Neuronal stem cell (in vitro differentiated cells): ENCODE measurements around the gene SNF8.

Source experiments
- DNase-seq: peaks from one replicate; pipeline ENCODE4 v3.0.0-alpha.2; 2013; ENCODE audit warnings: low spot score
- H2AFZ ChIP-seq: one replicate; pipeline ENCODE4 v1.6.1; 2013; ENCODE audit warnings: mild to moderate bottlenecking, low read length, inconsistent platforms
- H2AK5ac ChIP-seq: 2 replicates; pipeline ENCODE4 v1.6.1; 2013; ENCODE audit warnings: low read depth, mild to moderate bottlenecking, inconsistent platforms, low read length, moderate library complexity, mixed read lengths
- H2BK120ac ChIP-seq: 2 replicates; pipeline ENCODE4 v1.6.1; 2013; ENCODE audit warnings: low read depth, mild to moderate bottlenecking, inconsistent platforms, low read length, moderate library complexity, mixed read lengths
- H2BK12ac ChIP-seq: one replicate; pipeline ENCODE4 v1.6.1; 2013; ENCODE audit warnings: low read length, inconsistent platforms
- H2BK15ac ChIP-seq: 2 replicates; pipeline ENCODE4 v1.6.1; 2013; ENCODE audit warnings: mild to moderate bottlenecking, low read length, inconsistent platforms, mixed read lengths
- H2BK5ac ChIP-seq: one replicate; pipeline ENCODE4 v1.6.1; 2013; ENCODE audit warnings: inconsistent platforms, mild to moderate bottlenecking, low read length, moderate library complexity
- H3K14ac ChIP-seq: one replicate; pipeline ENCODE4 v1.6.1; 2013; ENCODE audit warnings: low read length, inconsistent platforms
- H3K18ac ChIP-seq: 2 replicates; pipeline ENCODE4 v1.6.1; 2013; ENCODE audit warnings: low read length, inconsistent platforms
- H3K23ac ChIP-seq: 2 replicates; pipeline ENCODE4 v1.6.1; 2013; ENCODE audit warnings: low read depth, mild to moderate bottlenecking, mixed read lengths, low read length, inconsistent platforms; ENCODE audit not compliant: poor library complexity
- H3K27ac ChIP-seq: replicated peaks from 3 replicates; pipeline ENCODE4 v1.5.1; 2013; ENCODE audit warnings: low read length, inconsistent platforms
- H3K27me3 ChIP-seq, 3 experiments: 2 replicates each; pipeline ENCODE4 v1.6.1; 2013; ENCODE audit warnings: low read length in 3 of 3, mild to moderate bottlenecking in 2 of 3, inconsistent platforms in 1 of 3, low read depth in 1 of 3, mixed read lengths in 1 of 3, moderate library complexity in 1 of 3; ENCODE audit not compliant: control insufficient read depth in 3 of 3, insufficient read depth in 3 of 3
- H3K36me3 ChIP-seq, 2 donors: replicated peaks in 1 of 2; 2 replicates each; pipeline ENCODE4 v1.6.1; 2013; ENCODE audit warnings: low read length in 2 of 2; ENCODE audit not compliant: control insufficient read depth in 2 of 2, insufficient read depth in 2 of 2
- H3K4ac ChIP-seq: 2 replicates; pipeline ENCODE4 v1.6.1; 2013; ENCODE audit warnings: inconsistent platforms, mild to moderate bottlenecking, low read length, moderate library complexity
- H3K4me1 ChIP-seq, 2 donors: 1 replicate in 1 of 2; 2 replicates in 1 of 2; pipeline ENCODE4 v1.6.1; 2013; ENCODE audit warnings: low read length in 2 of 2, low read depth in 1 of 2; ENCODE audit not compliant: control insufficient read depth in 2 of 2, insufficient read depth in 1 of 2
- H3K4me2 ChIP-seq: one replicate; pipeline ENCODE4 v1.6.1; 2013; ENCODE audit warnings: mild to moderate bottlenecking, low read length, inconsistent platforms; ENCODE audit not compliant: insufficient read depth, poor library complexity, severe bottlenecking
- H3K4me3 ChIP-seq, 2 donors: 2 replicates each; pipeline ENCODE4 v1.5.1; 2013; ENCODE audit warnings: low read length in 2 of 2, mild to moderate bottlenecking in 2 of 2, inconsistent platforms in 1 of 2, moderate library complexity in 1 of 2
- H3K79me1 ChIP-seq: one replicate; pipeline ENCODE4 v1.6.1; 2013; ENCODE audit warnings: low read depth, mild to moderate bottlenecking, inconsistent platforms, low read length, moderate library complexity
- H3K9ac ChIP-seq: one replicate; pipeline ENCODE4 v1.6.1; 2013; ENCODE audit warnings: mild to moderate bottlenecking, low read depth, low read length, inconsistent platforms; ENCODE audit not compliant: poor library complexity
- H3K9me3 ChIP-seq, 2 donors: replicated peaks in 1 of 2; 2 replicates each; pipeline versions ENCODE3 to v1.6.1; 2013; ENCODE audit warnings: low read length in 2 of 2, mild to moderate bottlenecking in 2 of 2, inconsistent platforms in 1 of 2, low read depth in 1 of 2, mixed read lengths in 1 of 2, moderate library complexity in 1 of 2; ENCODE audit not compliant: control insufficient read depth in 2 of 2, insufficient read depth in 1 of 2
- H4K8ac ChIP-seq: one replicate; pipeline ENCODE4 v1.6.1; 2013; ENCODE audit warnings: low read depth, mild to moderate bottlenecking, inconsistent platforms, low read length, moderate library complexity
- H4K91ac ChIP-seq: one replicate; pipeline ENCODE4 v1.6.1; 2013; ENCODE audit warnings: low read length, low read depth, mild to moderate bottlenecking, inconsistent platforms; ENCODE audit not compliant: poor library complexity
- WGBS, 2 donors: extraction: QIAGEN DNeasy Blood & Tissue Kit; methylation state at CpG; one replicate each; pipeline ENCODE4 v1.1.7; 2013; ENCODE audit warnings: missing lambda C conversion rate in 2 of 2, mixed read lengths in 1 of 2; ENCODE audit not compliant: insufficient read length in 2 of 2, insufficient replicate concordance in 1 of 2; ENCODE audit errors: extremely low coverage in 2 of 2; 5-methylcytosine and 5-hydroxymethylcytosine counted together

The SNF8 gene

DNA sequence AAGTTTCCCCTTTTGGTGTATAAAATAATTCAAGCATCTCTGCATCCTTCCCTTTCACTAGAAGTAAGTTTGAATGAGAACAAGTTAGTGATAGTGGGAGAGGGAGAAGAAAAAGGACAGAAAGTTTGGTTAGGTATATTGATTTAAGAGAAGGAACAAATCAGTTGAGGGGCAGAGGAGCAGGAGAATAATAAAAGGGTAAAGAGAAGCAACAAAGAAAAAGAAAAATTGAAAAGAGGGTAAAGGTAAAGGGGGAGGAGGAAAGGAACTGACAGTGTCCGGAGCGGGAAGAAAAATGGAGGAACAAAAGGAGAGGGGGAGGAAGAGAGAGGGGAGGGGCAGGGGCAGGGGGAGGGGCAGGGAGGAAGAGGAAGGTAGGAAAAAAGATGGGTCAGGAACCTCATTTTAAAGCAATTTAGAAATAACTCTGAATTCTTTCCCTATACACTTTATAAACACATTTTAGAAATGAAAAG is 46.3 kb upstream of the SNF8 start:
- no peak overlapping the region for H3K4me3 ChIP-seq
- no peak overlapping the region for H3K9ac ChIP-seq

DNA sequence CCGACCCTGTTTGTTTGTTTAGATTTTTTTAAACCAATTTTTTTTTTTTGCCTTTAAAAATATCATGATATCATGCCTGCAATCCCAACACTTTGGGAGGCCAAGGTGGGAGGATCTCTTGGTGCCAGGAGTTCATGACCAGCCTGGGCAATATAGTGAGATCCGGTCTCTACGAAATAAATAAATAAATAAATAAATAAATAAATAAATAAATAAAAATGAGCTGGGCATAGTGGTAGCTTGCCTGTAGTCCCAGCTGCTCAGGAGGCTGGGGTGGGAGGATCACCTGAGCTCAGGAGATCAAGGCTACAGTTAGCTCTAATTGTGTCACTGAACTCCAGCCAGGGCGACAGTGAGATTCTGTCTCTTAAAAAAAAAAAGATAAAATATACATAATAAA is 44.5 kb upstream of the SNF8 start:
- no peak overlapping the region for H3K9ac ChIP-seq
- H2AFZ ChIP-seq, result no peak overlapping the region
- no peak overlapping the region for H2BK5ac ChIP-seq
- H3K79me1 ChIP-seq, result no peaks in the 10 kb centered on the region
- H2BK15ac ChIP-seq, result no peak overlapping the region
- no peak overlapping the region for H3K14ac ChIP-seq
- no peak overlapping the region for H3K27ac ChIP-seq
- no peak overlapping the region for H3K4ac ChIP-seq
- H2BK120ac ChIP-seq, result no peak overlapping the region
- no peak overlapping the region for H2BK12ac ChIP-seq
- H2AK5ac ChIP-seq, result no peak overlapping the region
- no peak overlapping the region for H4K8ac ChIP-seq
- DNase-seq, result no peak
- H3K4me3 ChIP-seq, result no peak overlapping the region
- H3K4me1 ChIP-seq, result peaks cover 2 to 27% of the 10 kb centered on the region in 2 donors
- no peak overlapping the region for H3K4me2 ChIP-seq
- no CpG with 5 or more reads among the region's 4 CpGs for WGBS, 2 donors
- no peaks in the 10 kb centered on the region for H3K27me3 ChIP-seq
- no peak overlapping the region for H4K91ac ChIP-seq
- H3K18ac ChIP-seq, result no peak overlapping the region
- H3K23ac ChIP-seq, result no peak overlapping the region
- no peaks in the 10 kb centered on the region for H3K36me3 ChIP-seq
- no peaks in the 10 kb centered on the region for H3K9me3 ChIP-seq

More for the DNA sequence above, 46.3 kb upstream of the SNF8 start:
- no peak overlapping the region for H2BK5ac ChIP-seq
- no CpG with 5 or more reads among the region's 2 CpGs for whole genome bisulfite sequencing, 2 donors
- H2BK15ac ChIP-seq, result no peak overlapping the region
- peak overlapping the region; percentile 50 for H2AFZ ChIP-seq
- H3K79me1 ChIP-seq, result no peaks in the 10 kb centered on the region
- no peak overlapping the region for H2BK12ac ChIP-seq
- peaks cover 2 to 28% of the 10 kb centered on the region in 2 donors for H3K4me1 ChIP-seq
- H3K23ac ChIP-seq, result no peak overlapping the region
- no peaks in the 10 kb centered on the region for H3K36me3 ChIP-seq
- H4K8ac ChIP-seq, result no peak overlapping the region
- DNase-seq, result no peak
- no peaks in the 10 kb centered on the region for H3K9me3 ChIP-seq
- no peak overlapping the region for H4K91ac ChIP-seq
- no peak overlapping the region for H3K27ac ChIP-seq
- H3K18ac ChIP-seq, result no peak overlapping the region
- H3K27me3 ChIP-seq, result no peaks in the 10 kb centered on the region
- no peak overlapping the region for H2AK5ac ChIP-seq
- no peak overlapping the region for H3K14ac ChIP-seq
- H2BK120ac ChIP-seq, result no peak overlapping the region
- no peak overlapping the region for H3K4me2 ChIP-seq
- H3K4ac ChIP-seq, result no peak overlapping the region

DNA sequence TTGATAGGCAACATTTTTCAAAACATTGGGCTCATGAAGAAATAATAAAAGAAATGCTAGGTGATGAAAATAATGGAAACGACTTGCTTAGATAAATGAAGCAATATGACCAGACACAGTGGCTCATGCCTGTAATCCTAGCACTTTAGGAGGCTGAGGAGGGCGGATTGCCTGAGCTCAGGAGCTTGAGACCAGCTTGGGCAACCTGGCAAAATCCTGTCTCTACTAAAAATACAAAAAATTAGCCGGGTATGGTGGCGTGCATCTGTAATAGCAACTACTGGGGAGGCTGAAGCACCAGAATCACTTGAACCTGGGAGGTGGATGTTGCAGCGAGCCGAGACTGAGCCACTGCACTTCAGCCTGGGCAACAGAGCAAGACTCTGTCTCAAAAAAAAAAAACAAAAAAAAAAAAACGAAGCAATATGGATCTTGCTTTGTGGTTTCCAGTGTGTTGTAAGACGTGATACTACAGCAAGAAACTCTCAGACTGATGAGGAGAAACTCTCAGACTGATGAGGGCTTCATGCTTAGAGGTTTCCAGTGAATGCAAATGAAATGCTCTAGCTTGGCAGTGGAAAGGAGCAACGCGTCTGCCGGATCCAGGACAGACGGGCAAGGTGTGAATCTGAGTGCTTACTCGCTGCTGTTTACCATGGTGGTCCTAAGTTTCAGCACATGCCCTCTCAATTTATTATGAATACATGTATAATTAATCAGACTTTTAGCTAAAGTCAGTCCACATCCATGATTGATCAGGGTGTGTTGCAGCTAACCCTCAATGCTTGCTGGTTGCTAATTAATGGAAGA is 41.0 kb upstream of the SNF8 start:
- Histone ChIP-seq H3K4ac (no peak overlapping the region), H2AFZ (no peak overlapping the region), H3K36me3 (no peaks in the 10 kb centered on the region), H4K91ac (no peak overlapping the region), H3K18ac (no peak overlapping the region), H2BK12ac (no peak overlapping the region), H3K27me3 (no peaks in the 10 kb centered on the region), H2BK120ac (no peak overlapping the region), H3K23ac (no peak overlapping the region), H3K4me3 (no peak overlapping the region), H3K79me1 (no peaks in the 10 kb centered on the region), H3K9ac (no peak overlapping the region), H4K8ac (no peak overlapping the region), H2AK5ac (no peak overlapping the region), H2BK5ac (no peak overlapping the region), H3K4me1 (peaks cover 0 to 5% of the 10 kb centered on the region in 2 donors), H3K9me3 (no peaks in the 10 kb centered on the region), H2BK15ac (peak overlapping the region; percentile 26), H3K27ac (no peak overlapping the region), H3K4me2 (no peak overlapping the region), H3K14ac (no peak overlapping the region)
- WGBS, 2 donors, result no CpG with 5 or more reads among the region's 13 CpGs
- no peak for DNase-seq

DNA sequence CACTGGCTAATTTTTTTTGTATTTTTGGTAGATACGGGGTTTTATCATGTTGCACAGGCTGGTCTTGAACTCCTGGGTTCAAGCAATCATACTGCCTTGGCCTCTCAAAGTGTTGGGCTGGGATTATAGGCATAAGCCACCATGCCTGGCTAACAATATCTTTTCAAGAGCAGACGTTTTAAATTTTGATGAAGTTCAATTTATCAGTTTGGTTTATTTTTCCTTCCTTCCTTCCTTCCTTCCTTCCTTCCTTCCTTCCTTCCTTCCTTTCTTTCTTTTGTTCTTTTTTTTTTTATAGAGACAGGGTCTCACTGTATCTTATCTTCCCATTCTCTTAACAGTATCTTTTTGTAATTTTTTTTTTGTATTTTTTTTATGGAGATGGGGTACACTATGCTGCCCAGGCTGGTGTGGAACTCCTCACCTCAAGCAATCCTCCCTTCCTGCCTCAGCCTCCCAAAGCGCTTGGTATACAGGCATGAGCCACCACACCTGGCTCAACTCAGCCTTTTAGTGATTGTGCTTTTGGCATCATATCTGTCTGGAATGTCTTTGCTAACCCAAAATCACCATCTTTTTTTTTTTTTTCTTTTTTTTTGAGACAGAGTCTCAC is 37.4 kb upstream of the SNF8 start:
- H3K4me2 ChIP-seq, result no peak overlapping the region
- H2AK5ac ChIP-seq, result no peak overlapping the region
- no peak overlapping the region for H3K4me3 ChIP-seq
- H3K9ac ChIP-seq, result no peak overlapping the region
- H4K91ac ChIP-seq, result no peak overlapping the region
- no peak overlapping the region for H2BK120ac ChIP-seq
- no peaks in the 10 kb centered on the region for H3K27me3 ChIP-seq
- no peaks in the 10 kb centered on the region for H3K4me1 ChIP-seq
- DNase-seq, result no peak
- H3K9me3 ChIP-seq, result no peaks in the 10 kb centered on the region
- H3K27ac ChIP-seq, result no peak overlapping the region
- H4K8ac ChIP-seq, result no peak overlapping the region
- no peak overlapping the region for H2BK15ac ChIP-seq
- no peak overlapping the region for H2BK5ac ChIP-seq
- no peak overlapping the region for H3K18ac ChIP-seq
- H3K23ac ChIP-seq, result no peak overlapping the region
- no peak overlapping the region for H3K4ac ChIP-seq
- H3K79me1 ChIP-seq, result no peaks in the 10 kb centered on the region
- no peak overlapping the region for H2AFZ ChIP-seq
- no peak overlapping the region for H2BK12ac ChIP-seq
- H3K36me3 ChIP-seq, result no peaks in the 10 kb centered on the region
- no CpG with 5 or more reads among the region's 3 CpGs for WGBS, 2 donors
- no peak overlapping the region for H3K14ac ChIP-seq
